OCI-LY3 (cell line): ENCODE data around the gene KCNF1.

ENCODE experiments used
- EZH2phosphoT487 ChIP-seq: fragments of 200-600 bp; shearing (Covaris generic); IDR thresholded peaks from 2 replicates; pipeline ENCODE4 v1.6.1; 2018; ENCODE audit warnings: antibody characterized with exemption, mixed run types, low read depth
- TF ChIP-seq, protein P1 (sequence below): fragments of 200-600, 300-600 bp; sonication (generic); IDR thresholded peaks from 2 replicates; pipeline ENCODE4 v1.5.1; 2014; ENCODE audit warnings: antibody characterized with exemption, low read length, low read depth

DNA sequence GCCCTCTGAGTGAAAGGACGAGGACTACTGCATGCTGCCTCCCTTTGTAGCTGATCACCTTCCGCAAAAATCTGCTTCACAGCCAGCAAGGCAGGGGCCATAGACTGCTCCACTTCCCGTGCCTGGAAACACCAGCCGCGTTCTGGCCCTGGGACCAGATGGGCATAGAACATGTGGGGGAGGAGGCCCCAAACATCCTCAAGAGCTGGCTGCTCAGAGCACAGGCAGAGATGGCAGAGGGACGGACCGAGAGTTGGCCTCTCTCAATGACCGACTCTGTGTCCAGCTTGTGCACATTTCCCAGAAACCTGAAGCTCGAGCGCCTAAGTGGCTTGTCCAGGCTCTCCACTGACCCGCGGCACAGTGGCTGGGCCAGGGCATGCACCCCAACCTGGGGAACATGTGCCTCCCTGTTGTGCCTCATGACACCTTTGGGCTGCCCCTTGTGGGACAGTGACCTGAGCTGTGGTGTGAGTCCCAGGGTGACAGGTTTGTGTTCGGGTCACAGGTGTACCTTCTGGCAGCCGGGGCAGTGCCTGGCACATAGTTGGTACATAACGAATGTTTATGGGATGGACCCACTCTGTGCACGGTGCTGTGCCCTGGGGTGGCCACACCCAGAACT, 9.1 kb downstream of the KCNF1 start:
- TF ChIP-seq, protein P1, sequence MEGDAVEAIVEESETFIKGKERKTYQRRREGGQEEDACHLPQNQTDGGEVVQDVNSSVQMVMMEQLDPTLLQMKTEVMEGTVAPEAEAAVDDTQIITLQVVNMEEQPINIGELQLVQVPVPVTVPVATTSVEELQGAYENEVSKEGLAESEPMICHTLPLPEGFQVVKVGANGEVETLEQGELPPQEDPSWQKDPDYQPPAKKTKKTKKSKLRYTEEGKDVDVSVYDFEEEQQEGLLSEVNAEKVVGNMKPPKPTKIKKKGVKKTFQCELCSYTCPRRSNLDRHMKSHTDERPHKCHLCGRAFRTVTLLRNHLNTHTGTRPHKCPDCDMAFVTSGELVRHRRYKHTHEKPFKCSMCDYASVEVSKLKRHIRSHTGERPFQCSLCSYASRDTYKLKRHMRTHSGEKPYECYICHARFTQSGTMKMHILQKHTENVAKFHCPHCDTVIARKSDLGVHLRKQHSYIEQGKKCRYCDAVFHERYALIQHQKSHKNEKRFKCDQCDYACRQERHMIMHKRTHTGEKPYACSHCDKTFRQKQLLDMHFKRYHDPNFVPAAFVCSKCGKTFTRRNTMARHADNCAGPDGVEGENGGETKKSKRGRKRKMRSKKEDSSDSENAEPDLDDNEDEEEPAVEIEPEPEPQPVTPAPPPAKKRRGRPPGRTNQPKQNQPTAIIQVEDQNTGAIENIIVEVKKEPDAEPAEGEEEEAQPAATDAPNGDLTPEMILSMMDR, result no peak
- TF ChIP-seq EZH2phosphoT487, result no peak
